OCI-LY7 (cell line): ENCODE data around the gene ATP1B4. TPM values are rescaled to one million over a fixed set of nuclear protein-coding genes. Genes with fewer than 3 reads are reported as not detected.
"Not testable (repeated sequence)": the region's sequence is repeated elsewhere in the genome, so short reads cannot be mapped to it uniquely, and the experiment has no call there.

Experiments
- BruUV-seq: library from RNA; stranded (reverse); fragments of 400-500 nt; replicated peaks from 2 replicates; lab custom pipeline; 2021; lab: Mats Ljungman, UMichigan
- CTCF ChIA-PET: fragments of 300-600 bp; sonication (Branson Sonifier 250); formaldehyde crosslinking; loops from one replicate; lab custom pipeline; 2022; ENCODE audit warnings: antibody characterized with exemption; ENCODE audit not compliant: unreplicated experiment; lab: Charles Lee
- POLR2A ChIA-PET: fragments of 300-600 bp; sonication (Branson Sonifier 250); formaldehyde crosslinking; loops from one replicate; lab custom pipeline; 2022; ENCODE audit warnings: antibody characterized with exemption; lab: Charles Lee
- DNase-seq: peaks from one replicate; pipeline ENCODE4 v3.0.0-alpha.2; 2015; ENCODE audit warnings: low spot score
- H2AFZ ChIP-seq: fragments of 200-600 bp; sonication (generic), shearing (Covaris generic); 2 replicates; pipeline ENCODE4 v1.6.1; 2014; ENCODE audit warnings: mild to moderate bottlenecking, antibody characterized with exemption, low read length, moderate library complexity
- H3K27ac ChIP-seq: fragments of 200-600 bp; sonication (generic); 2 replicates; pipeline ENCODE4 v1.5.1; 2014; ENCODE audit warnings: mixed run types, low read depth, mild to moderate bottlenecking, moderate library complexity, low read length, inconsistent platforms; ENCODE audit not compliant: poor library complexity, severe bottlenecking
- H3K36me3 ChIP-seq: fragments of 200-600 bp; sonication (generic); 2 replicates; pipeline ENCODE4 v1.6.1; 2014; ENCODE audit warnings: mild to moderate bottlenecking, antibody characterized with exemption, low read length, moderate library complexity, mixed read lengths; ENCODE audit not compliant: insufficient read depth
- H3K4me1 ChIP-seq: fragments of 200-600 bp; sonication (generic); 2 replicates; pipeline ENCODE4 v1.5.1; 2014; ENCODE audit warnings: mild to moderate bottlenecking, low read length; ENCODE audit not compliant: insufficient read depth, poor library complexity, severe bottlenecking
- H3K4me2 ChIP-seq: fragments of 200-600 bp; sonication (generic); 2 replicates; pipeline ENCODE4 v1.6.1; 2014; ENCODE audit warnings: mild to moderate bottlenecking, low read length
- H3K4me3 ChIP-seq: fragments of 200-600 bp; sonication (generic); 2 replicates; pipeline ENCODE4 v1.5.1; 2014; ENCODE audit warnings: mild to moderate bottlenecking, low read depth, low read length; ENCODE audit not compliant: poor library complexity, severe bottlenecking
- H3K79me2 ChIP-seq: fragments of 200-600 bp; sonication (generic); 2 replicates; pipeline ENCODE4 v1.6.1; 2016; ENCODE audit warnings: low read depth, mild to moderate bottlenecking, low read length, moderate library complexity, mixed read lengths; ENCODE audit not compliant: insufficient read depth
- H3K9me2 ChIP-seq: fragments of 200-600 bp; sonication (generic); 2 replicates; pipeline ENCODE4 v1.6.1; 2016; ENCODE audit warnings: mild to moderate bottlenecking, low read length, mixed read lengths; ENCODE audit not compliant: insufficient read depth
- H3K9me3 ChIP-seq: fragments of 200-600 bp; sonication (generic); 2 replicates; pipeline ENCODE4 v1.6.1; 2014; ENCODE audit warnings: mild to moderate bottlenecking, mixed run types, low read length, mixed read lengths
- H4K20me1 ChIP-seq: fragments of 200-600 bp; sonication (generic); 2 replicates; pipeline ENCODE4 v1.6.1; 2014; ENCODE audit warnings: mild to moderate bottlenecking, antibody characterized with exemption, low read length, moderate library complexity, mixed read lengths; ENCODE audit not compliant: insufficient read depth
- CTCF ChIP-seq: fragments of 200-600 bp; sonication (generic); conservative IDR thresholded peaks from 2 replicates; pipeline ENCODE4 v1.5.1; 2014; ENCODE audit warnings: mild to moderate bottlenecking, antibody characterized with exemption, low read length, moderate library complexity, mixed read lengths
- EZH2phosphoT487 ChIP-seq: fragments of 200-600 bp; sonication (generic); IDR thresholded peaks from 2 replicates; pipeline ENCODE4 v1.6.1; 2018; ENCODE audit warnings: low read depth, borderline replicate concordance, mild to moderate bottlenecking, mixed run types, antibody characterized with exemption, low read length, moderate library complexity, mixed read lengths
- intact Hi-C: fragments of 100-400 bp; cut with micrococcal nuclease; formaldehyde crosslinking; loops from one replicate; pipeline ENCODE4 v1.10.0; 2022; ENCODE audit not compliant: unreplicated experiment
- total RNA-seq, 2 experiments: library from RNA; depleted of rRNA in 1 of 2; stranded (reverse); fragments of >200 nt in 1 of 2; shearing (Covaris generic) in 1 of 2; gene quantifications; 2 replicates each; pipeline ENCODE4 v1.2.3, GENCODE V29; 2014 to 2022

The ATP1B4 gene
- total RNA-seq, 2 experiments from 2014 or later, result not detected

GRCh38 chrX:120335289-120335688 is 26.6 kb upstream of the ATP1B4 start:
- H3K9me3 ChIP-seq, result no peaks in the 10 kb centered on the region
- H3K4me2 ChIP-seq, result no peak overlapping the region
- H3K4me3 ChIP-seq, result no peak overlapping the region
- no peaks in the 10 kb centered on the region for H3K9me2 ChIP-seq
- TF ChIP-seq CTCF, result no peak
- TF ChIP-seq EZH2phosphoT487, result no peak
- no peak for DNase-seq
- CTCF ChIA-PET, result no interaction called here
- H2AFZ ChIP-seq, result no peak overlapping the region
- no peaks in the 10 kb centered on the region for H3K36me3 ChIP-seq
- POLR2A ChIA-PET, result no interaction called here
- no peaks in the 10 kb centered on the region for H3K79me2 ChIP-seq
- no peaks in the 10 kb centered on the region for H4K20me1 ChIP-seq
- intact Hi-C loops, result no loop called here
- no TSS peak for BruUV-seq
- H3K27ac ChIP-seq, result no peak overlapping the region
- H3K4me1 ChIP-seq, result no peaks in the 10 kb centered on the region

GRCh38 chrX:120336899-120337298 is 25.0 kb upstream of the ATP1B4 start:
- Histone ChIP-seq H3K4me3 (no peak overlapping the region), H3K9me3 (no peaks in the 10 kb centered on the region), H3K9me2 (no peaks in the 10 kb centered on the region), H3K4me1 (no peaks in the 10 kb centered on the region), H2AFZ (no peak overlapping the region), H3K27ac (no peak overlapping the region), H3K79me2 (no peaks in the 10 kb centered on the region), H4K20me1 (no peaks in the 10 kb centered on the region), H3K36me3 (no peaks in the 10 kb centered on the region), H3K4me2 (no peak overlapping the region)
- no peak for TF ChIP-seq CTCF
- TF ChIP-seq EZH2phosphoT487, result no peak
- DNase-seq, result no peak
- intact Hi-C loops, result no loop called here
- no TSS peak for BruUV-seq
- ChIA-PET CTCF (no interaction called here), POLR2A (no interaction called here)

GRCh38 chrX:120344566-120344965 is 17.3 kb upstream of the ATP1B4 start:
- H3K27ac ChIP-seq, H3K4me2 ChIP-seq, CTCF ChIA-PET, BruUV-seq, H4K20me1 ChIP-seq, H3K4me1 ChIP-seq, H3K36me3 ChIP-seq, intact Hi-C loops, H3K79me2 ChIP-seq, H2AFZ ChIP-seq, H3K9me3 ChIP-seq, H3K4me3 ChIP-seq, DNase-seq, H3K9me2 ChIP-seq, POLR2A ChIA-PET: not testable (repeated sequence)
